ENCODE measurements around the gene MARCHF11.

The MARCHF11 gene

DNA sequence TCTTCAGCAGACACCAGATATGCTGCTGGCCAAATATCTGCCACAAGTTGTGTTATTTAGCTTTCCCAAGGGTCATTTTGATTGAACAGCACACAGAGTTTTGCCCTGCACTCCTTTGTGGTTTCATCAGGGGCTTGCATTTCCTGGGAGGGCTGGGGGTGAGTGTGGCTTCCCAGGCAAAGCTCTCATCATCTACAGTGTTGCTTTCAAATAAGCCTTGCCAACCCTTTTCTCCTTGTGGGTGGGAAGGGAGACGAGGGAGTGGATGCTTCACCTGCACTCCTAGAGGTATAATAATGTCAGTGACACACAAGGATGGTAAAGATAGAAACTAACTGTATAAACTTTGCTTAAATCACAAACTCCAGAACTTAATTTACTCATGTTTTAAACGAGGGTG is 107.0 kb downstream of the MARCHF11 start:
- H4K8ac ChIP-seq (ENCODE audit: low read depth, low read length), result no peak overlapping the region
- no peak overlapping the region for H2AFZ ChIP-seq (ENCODE audit: insufficient read depth, low read length, poor library complexity)
- H4K91ac ChIP-seq (ENCODE audit: low read depth, low read length), result no peak overlapping the region
- no peak overlapping the region for H3K14ac ChIP-seq (ENCODE audit: low read length)
- no peak overlapping the region for H3K4ac ChIP-seq (ENCODE audit: low read depth, low read length)
- no peak overlapping the region for H3K4me2 ChIP-seq (ENCODE audit: low read length)
- DNase-seq, result no peak
- H3K4me3 ChIP-seq (ENCODE audit: low read depth, low read length), result no peak overlapping the region
- H2BK12ac ChIP-seq (ENCODE audit: low read length), result no peak overlapping the region
- H3K79me2 ChIP-seq (ENCODE audit: control insufficient read depth, insufficient read depth, low read length, poor library complexity), result no peaks in the 10 kb centered on the region
- H2BK5ac ChIP-seq (ENCODE audit: low read depth, low read length, poor library complexity), result no peak overlapping the region
- no peak overlapping the region for H4K12ac ChIP-seq (ENCODE audit: low read depth, low read length)
- no peaks in the 10 kb centered on the region for H3K36me3 ChIP-seq (ENCODE audit: control insufficient read depth in 1 of 2, insufficient read depth in 2 of 2, low read length in 2 of 2)
- H3K27me3 ChIP-seq (ENCODE audit: insufficient read depth, low read length), result no peaks in the 10 kb centered on the region
- H2BK120ac ChIP-seq (ENCODE audit: insufficient read depth, low read length, poor library complexity), result no peak overlapping the region
- H3K79me1 ChIP-seq (ENCODE audit: low read length), result no peaks in the 10 kb centered on the region
- no peaks in the 10 kb centered on the region for H3K4me1 ChIP-seq (ENCODE audit: control insufficient read depth in 1 of 2, insufficient read depth in 2 of 2, low read length in 2 of 2)
- H2AK5ac ChIP-seq (ENCODE audit: low read length), result no peak overlapping the region
- no CpG with 5 or more reads among the region's 2 CpGs for WGBS (ENCODE audit: extremely low coverage, insufficient coverage, insufficient read length)
- H3K18ac ChIP-seq (ENCODE audit: low read length), result no peak overlapping the region
- H3K27ac ChIP-seq (ENCODE audit: low read depth, low read length), result no peak overlapping the region
- no peak overlapping the region for H3K9ac ChIP-seq (ENCODE audit: low read length)
- no peaks in the 10 kb centered on the region for H3K9me3 ChIP-seq (ENCODE audit: insufficient read depth, low read depth, low read length)
- no peak overlapping the region for H3K23ac ChIP-seq (ENCODE audit: low read length)

DNA sequence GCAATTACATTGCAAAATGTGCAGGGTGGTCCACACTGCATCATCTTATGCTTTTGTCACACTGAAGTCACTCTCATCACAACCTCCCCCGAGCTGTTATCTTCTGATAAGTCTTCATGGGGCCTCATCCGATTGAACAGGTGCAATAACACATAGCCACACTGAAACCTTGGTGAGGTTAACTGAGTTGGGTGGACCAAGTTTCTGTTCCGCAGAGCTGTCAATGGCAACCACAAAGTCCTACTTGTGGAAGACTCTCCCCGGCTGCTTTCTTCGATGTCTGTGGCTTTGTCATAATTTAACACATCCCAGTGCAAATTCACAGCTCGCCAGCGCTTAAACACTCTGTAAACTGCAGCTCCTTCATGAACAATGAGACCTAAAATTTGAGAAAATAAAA is 112.2 kb downstream of the MARCHF11 start:
- no peak overlapping the region for H4K12ac ChIP-seq (ENCODE audit: low read depth, low read length)
- no peak overlapping the region for H3K23ac ChIP-seq (ENCODE audit: low read length)
- H3K4me3 ChIP-seq (ENCODE audit: low read depth, low read length), result no peak overlapping the region
- H3K27ac ChIP-seq (ENCODE audit: low read depth, low read length), result no peak overlapping the region
- no peak overlapping the region for H3K4me2 ChIP-seq (ENCODE audit: low read length)
- H2BK120ac ChIP-seq (ENCODE audit: insufficient read depth, low read length, poor library complexity), result no peak overlapping the region
- H3K14ac ChIP-seq (ENCODE audit: low read length), result no peak overlapping the region
- H3K79me1 ChIP-seq (ENCODE audit: low read length), result no peaks in the 10 kb centered on the region
- H2BK5ac ChIP-seq (ENCODE audit: low read depth, low read length, poor library complexity), result no peak overlapping the region
- H3K9ac ChIP-seq (ENCODE audit: low read length), result peak overlapping the region; percentile 1
- no peak overlapping the region for H3K4ac ChIP-seq (ENCODE audit: low read depth, low read length)
- H3K36me3 ChIP-seq (ENCODE audit: control insufficient read depth in 1 of 2, insufficient read depth in 2 of 2, low read length in 2 of 2), result no peaks in the 10 kb centered on the region
- no peaks in the 10 kb centered on the region for H3K27me3 ChIP-seq (ENCODE audit: insufficient read depth, low read length)
- no peaks in the 10 kb centered on the region for H3K9me3 ChIP-seq (ENCODE audit: insufficient read depth, low read depth, low read length)
- no peak overlapping the region for H4K91ac ChIP-seq (ENCODE audit: low read depth, low read length)
- H2BK12ac ChIP-seq (ENCODE audit: low read length), result no peak overlapping the region
- H3K18ac ChIP-seq (ENCODE audit: low read length), result no peak overlapping the region
- H3K79me2 ChIP-seq (ENCODE audit: control insufficient read depth, insufficient read depth, low read length, poor library complexity), result no peaks in the 10 kb centered on the region
- WGBS (ENCODE audit: extremely low coverage, insufficient coverage, insufficient read length), result no CpG with 5 or more reads among the region's 7 CpGs
- no peak overlapping the region for H2AFZ ChIP-seq (ENCODE audit: insufficient read depth, low read length, poor library complexity)
- H4K8ac ChIP-seq (ENCODE audit: low read depth, low read length), result no peak overlapping the region
- no peaks in the 10 kb centered on the region for H3K4me1 ChIP-seq (ENCODE audit: control insufficient read depth in 1 of 2, insufficient read depth in 2 of 2, low read length in 2 of 2)
- no peak overlapping the region for H2AK5ac ChIP-seq (ENCODE audit: low read length)
- DNase-seq, result no peak

DNA sequence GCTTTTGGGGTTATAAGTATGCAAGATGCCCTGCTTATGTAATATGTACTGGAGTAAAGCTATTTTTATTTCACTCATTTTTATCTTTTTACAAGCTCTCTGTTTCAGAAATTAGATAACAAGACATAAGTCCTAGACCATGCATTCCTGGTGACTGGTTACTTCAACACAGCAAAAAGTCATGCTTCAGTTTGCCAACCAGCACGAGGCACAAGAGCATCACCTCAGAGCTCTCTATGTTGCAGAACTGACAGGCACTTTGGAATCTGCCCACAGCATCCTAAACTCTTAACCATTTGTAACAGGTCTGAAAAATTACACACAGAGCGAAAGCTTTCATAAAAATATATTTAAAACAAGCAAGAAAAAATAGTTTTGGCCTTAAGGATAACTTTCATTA is 112.8 kb downstream of the MARCHF11 start:
- Histone ChIP-seq H4K91ac (ENCODE audit: low read depth, low read length) (no peak overlapping the region), H4K8ac (ENCODE audit: low read depth, low read length) (no peak overlapping the region), H3K9me3 (ENCODE audit: insufficient read depth, low read depth, low read length) (no peaks in the 10 kb centered on the region), H2BK120ac (ENCODE audit: insufficient read depth, low read length, poor library complexity) (no peak overlapping the region), H3K79me1 (ENCODE audit: low read length) (no peaks in the 10 kb centered on the region), H4K12ac (ENCODE audit: low read depth, low read length) (no peak overlapping the region), H3K14ac (ENCODE audit: low read length) (no peak overlapping the region), H3K4ac (ENCODE audit: low read depth, low read length) (no peak overlapping the region), H3K9ac (ENCODE audit: low read length) (no peak overlapping the region), H3K4me2 (ENCODE audit: low read length) (no peak overlapping the region), H3K79me2 (ENCODE audit: control insufficient read depth, insufficient read depth, low read length, poor library complexity) (no peaks in the 10 kb centered on the region), H2BK12ac (ENCODE audit: low read length) (no peak overlapping the region), H3K23ac (ENCODE audit: low read length) (no peak overlapping the region), H3K36me3 (ENCODE audit: control insufficient read depth in 1 of 2, insufficient read depth in 2 of 2, low read length in 2 of 2) (no peaks in the 10 kb centered on the region), H3K27ac (ENCODE audit: low read depth, low read length) (no peak overlapping the region), H2AFZ (ENCODE audit: insufficient read depth, low read length, poor library complexity) (no peak overlapping the region), H3K4me3 (ENCODE audit: low read depth, low read length) (no peak overlapping the region), H2AK5ac (ENCODE audit: low read length) (no peak overlapping the region), H3K27me3 (ENCODE audit: insufficient read depth, low read length) (no peaks in the 10 kb centered on the region), H2BK5ac (ENCODE audit: low read depth, low read length, poor library complexity) (no peak overlapping the region), H3K4me1 (ENCODE audit: control insufficient read depth in 1 of 2, insufficient read depth in 2 of 2, low read length in 2 of 2) (no peaks in the 10 kb centered on the region), H3K18ac (ENCODE audit: low read length) (no peak overlapping the region)
- no CpG with 5 or more reads among the region's 2 CpGs for WGBS (ENCODE audit: extremely low coverage, insufficient coverage, insufficient read length)
- DNase-seq, result no peak

DNA sequence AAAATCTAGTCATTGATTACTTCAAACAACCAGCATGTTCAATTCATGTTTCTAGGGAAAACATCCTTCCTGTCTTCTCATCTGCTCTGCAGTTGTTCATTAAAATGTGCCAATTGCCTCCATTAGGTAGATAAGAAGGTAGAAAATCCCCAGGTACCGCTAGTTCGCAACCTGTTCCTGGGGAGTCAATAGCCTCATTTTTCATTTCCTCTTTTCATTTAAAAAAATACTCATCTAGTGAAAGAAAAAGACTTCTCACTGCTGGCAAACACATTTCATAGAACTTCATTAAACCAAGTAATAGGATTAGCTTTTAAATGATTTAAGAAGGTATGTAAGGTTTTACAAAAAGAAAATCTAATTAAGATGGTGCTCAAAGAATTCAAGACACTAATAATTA is 113.3 kb downstream of the MARCHF11 start:
- no peak overlapping the region for H3K9ac ChIP-seq (ENCODE audit: low read length)
- no CpG with 5 or more reads among the region's 2 CpGs for WGBS (ENCODE audit: extremely low coverage, insufficient coverage, insufficient read length)

More for the DNA sequence above, 113.3 kb downstream of the MARCHF11 start:
- Histone ChIP-seq H2AFZ (ENCODE audit: insufficient read depth, low read length, poor library complexity) (no peak overlapping the region), H3K4ac (ENCODE audit: low read depth, low read length) (no peak overlapping the region), H3K23ac (ENCODE audit: low read length) (no peak overlapping the region), H2BK120ac (ENCODE audit: insufficient read depth, low read length, poor library complexity) (no peak overlapping the region), H3K27me3 (ENCODE audit: insufficient read depth, low read length) (no peaks in the 10 kb centered on the region), H3K14ac (ENCODE audit: low read length) (no peak overlapping the region), H2AK5ac (ENCODE audit: low read length) (no peak overlapping the region), H3K4me3 (ENCODE audit: low read depth, low read length) (no peak overlapping the region), H3K4me1 (ENCODE audit: control insufficient read depth in 1 of 2, insufficient read depth in 2 of 2, low read length in 2 of 2) (no peaks in the 10 kb centered on the region), H3K79me1 (ENCODE audit: low read length) (no peaks in the 10 kb centered on the region), H3K18ac (ENCODE audit: low read length) (no peak overlapping the region), H3K36me3 (ENCODE audit: control insufficient read depth in 1 of 2, insufficient read depth in 2 of 2, low read length in 2 of 2) (no peaks in the 10 kb centered on the region), H4K8ac (ENCODE audit: low read depth, low read length) (no peak overlapping the region), H3K9me3 (ENCODE audit: insufficient read depth, low read depth, low read length) (no peaks in the 10 kb centered on the region), H3K4me2 (ENCODE audit: low read length) (no peak overlapping the region), H4K91ac (ENCODE audit: low read depth, low read length) (no peak overlapping the region), H2BK5ac (ENCODE audit: low read depth, low read length, poor library complexity) (no peak overlapping the region), H4K12ac (ENCODE audit: low read depth, low read length) (no peak overlapping the region), H3K79me2 (ENCODE audit: control insufficient read depth, insufficient read depth, low read length, poor library complexity) (no peaks in the 10 kb centered on the region), H2BK12ac (ENCODE audit: low read length) (no peak overlapping the region), H3K27ac (ENCODE audit: low read depth, low read length) (no peak overlapping the region)
- no peak for DNase-seq
